ENCODE measurements around the gene C16orf89.
A peak's percentile ranks its signal among the peaks of the same experiment; 100 is the strongest.
"Not testable (repeated sequence)": the region's sequence is repeated elsewhere in the genome, so short reads cannot be mapped to it uniquely, and the experiment has no call there.

C16orf89 gene, protein sequence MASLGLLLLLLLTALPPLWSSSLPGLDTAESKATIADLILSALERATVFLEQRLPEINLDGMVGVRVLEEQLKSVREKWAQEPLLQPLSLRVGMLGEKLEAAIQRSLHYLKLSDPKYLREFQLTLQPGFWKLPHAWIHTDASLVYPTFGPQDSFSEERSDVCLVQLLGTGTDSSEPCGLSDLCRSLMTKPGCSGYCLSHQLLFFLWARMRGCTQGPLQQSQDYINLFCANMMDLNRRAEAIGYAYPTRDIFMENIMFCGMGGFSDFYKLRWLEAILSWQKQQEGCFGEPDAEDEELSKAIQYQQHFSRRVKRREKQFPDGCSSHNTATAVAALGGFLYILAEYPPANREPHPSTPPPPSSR

DNA sequence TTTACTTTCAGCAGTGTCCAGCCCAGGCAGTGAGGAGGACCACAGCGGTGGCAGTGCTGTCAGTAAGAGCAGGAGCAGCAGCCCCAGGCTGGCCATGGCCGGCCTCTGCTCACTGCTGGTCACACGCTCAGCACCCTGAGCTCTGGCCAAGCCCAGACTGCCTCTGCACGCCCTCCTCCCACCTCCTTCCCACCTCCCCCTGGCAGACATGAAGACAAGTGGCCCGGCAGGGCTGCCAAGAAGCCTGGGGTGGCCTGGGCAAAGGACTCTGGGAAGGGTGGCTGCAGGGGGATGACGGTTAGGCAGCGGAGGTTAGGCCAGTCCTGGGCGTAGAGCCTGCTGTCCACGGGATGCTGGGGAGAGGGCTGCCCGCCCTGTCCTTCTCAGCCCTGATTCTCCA is at the start of gene C16orf89:
C16orf89 (minus strand) TSS at position 144 of the 400 bp plus-strand sequence; CDS start at position 96, 48 bp downstream.
- no peak for DNase-seq

DNA sequence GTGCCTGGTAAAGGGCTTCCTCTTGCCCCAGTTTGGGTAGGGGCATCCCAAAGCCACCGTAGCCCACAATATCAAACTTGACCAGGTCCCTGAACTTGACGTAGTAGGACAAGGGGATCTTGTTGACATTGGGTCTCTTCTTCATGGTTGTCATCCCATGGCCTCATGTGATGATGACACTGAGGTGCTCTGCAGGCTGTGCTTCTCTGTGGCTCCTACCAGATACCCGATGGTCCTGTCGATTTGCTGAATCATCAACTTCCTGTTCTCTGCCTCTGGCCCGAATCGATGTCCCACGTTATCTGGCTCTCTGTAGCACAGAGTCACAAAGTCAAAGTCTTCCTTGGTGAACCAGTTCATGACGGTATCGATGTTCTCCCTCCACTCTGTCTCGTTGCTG is 45.2 kb upstream of the C16orf89 start:
- not testable (repeated sequence) for DNase-seq

DNA sequence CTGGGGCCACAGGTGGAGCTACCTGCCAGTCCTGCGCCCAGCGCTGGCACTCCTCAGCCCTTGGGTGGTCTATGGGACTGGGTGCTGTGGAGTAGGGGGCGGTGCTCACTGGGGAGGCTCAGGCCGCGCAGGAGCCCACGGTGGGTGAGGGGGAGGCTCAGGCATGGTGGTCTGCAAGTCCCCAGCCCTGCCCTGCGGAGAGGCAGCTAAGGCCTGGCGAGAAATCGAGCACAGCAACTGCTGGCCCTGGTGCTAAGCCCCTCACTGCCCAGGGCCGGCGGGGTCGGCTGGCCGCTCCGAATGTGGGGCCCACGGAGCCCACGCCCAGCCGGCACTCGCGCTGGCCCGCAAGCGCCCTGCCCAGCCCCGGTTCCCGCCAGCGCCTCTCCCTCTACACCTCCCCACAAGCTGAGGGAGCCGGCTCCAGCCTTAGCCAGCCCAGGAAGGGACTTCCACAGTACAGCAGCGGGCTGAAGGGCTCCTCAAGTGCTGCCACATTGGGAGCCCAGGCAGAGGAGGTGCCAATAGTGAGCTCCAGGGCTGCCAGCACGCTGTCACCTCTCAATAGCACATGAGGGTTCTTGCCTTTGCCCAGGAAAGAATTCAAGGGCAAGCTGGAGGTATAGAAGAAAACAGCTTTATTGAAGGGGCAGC is 42.9 kb upstream of the C16orf89 start:
- DNase-seq = no peak

DNA sequence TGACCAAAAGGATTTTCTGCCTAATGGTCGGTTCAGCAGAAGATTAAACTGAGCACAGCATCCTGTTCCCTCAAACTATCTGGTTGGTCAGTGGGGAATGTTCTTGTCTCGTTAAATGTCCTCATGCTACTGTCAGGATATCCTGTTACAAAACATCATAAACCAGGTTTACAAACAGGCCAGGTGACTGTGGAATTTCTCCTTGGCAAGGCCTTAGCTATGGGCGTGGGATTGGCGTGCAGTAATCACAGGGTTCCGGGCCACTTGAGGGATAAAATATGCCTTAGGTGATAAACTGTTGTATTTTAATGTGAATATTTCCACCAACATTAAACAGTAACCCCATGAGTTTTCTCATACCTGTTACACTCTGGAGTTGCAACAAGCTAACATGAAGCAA is 39.3 kb upstream of the C16orf89 start:
- not testable (repeated sequence) for DNase-seq

DNA sequence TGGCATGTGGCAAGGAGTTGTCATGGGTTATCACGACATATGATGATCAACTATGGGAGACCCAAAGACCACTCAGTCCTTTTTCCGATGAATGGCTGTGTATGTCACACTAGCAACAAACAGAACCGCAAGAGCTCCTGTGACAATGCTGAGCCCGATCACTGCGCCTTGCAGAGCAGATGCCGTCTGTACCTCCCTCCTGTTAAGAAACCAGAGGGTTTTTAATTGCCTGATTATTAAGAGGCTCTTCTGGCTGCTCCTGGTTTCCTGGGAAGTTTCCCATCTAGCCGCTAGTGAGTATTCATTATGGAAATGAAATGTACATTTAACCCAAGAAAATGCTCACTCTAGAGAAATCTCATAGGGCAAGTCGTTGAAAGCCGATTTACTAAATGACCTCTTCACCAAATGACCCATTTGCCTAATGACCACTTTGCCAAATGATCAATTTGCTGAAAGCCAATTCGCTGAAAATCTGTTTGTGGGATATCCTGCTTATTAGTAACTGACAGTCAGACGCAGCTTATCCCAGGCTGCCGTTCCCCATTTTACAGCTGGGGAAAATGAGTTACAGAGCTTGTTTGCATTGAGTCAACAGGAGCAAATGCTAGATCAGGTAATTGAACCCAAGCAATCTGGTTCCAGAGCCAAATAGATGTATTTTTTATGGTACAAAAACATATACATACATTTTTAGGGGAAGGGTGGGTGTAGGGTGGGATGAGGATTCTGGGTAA is 37.7 kb upstream of the C16orf89 start:
- not testable (repeated sequence) for DNase-seq

DNA sequence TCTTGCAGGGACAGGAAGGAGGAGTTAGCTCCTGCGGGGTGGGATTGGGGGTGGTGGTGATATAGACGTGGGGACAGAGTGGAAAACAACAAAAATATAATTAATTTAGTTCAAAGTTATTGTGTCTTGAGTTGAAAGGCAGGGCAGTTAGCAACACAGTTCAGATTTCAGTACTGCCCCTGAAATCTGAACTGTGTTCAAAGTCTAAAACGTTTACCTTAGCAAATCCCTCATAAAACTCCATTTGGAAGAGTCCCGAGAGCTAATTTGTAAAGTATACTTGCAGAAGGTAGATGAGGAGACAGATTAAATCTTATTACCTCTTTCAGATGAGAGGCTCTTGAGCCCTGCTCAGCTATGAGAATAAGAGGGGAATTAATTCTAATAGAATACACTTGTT is 33.4 kb upstream of the C16orf89 start:
- not testable (repeated sequence) for DNase-seq

DNA sequence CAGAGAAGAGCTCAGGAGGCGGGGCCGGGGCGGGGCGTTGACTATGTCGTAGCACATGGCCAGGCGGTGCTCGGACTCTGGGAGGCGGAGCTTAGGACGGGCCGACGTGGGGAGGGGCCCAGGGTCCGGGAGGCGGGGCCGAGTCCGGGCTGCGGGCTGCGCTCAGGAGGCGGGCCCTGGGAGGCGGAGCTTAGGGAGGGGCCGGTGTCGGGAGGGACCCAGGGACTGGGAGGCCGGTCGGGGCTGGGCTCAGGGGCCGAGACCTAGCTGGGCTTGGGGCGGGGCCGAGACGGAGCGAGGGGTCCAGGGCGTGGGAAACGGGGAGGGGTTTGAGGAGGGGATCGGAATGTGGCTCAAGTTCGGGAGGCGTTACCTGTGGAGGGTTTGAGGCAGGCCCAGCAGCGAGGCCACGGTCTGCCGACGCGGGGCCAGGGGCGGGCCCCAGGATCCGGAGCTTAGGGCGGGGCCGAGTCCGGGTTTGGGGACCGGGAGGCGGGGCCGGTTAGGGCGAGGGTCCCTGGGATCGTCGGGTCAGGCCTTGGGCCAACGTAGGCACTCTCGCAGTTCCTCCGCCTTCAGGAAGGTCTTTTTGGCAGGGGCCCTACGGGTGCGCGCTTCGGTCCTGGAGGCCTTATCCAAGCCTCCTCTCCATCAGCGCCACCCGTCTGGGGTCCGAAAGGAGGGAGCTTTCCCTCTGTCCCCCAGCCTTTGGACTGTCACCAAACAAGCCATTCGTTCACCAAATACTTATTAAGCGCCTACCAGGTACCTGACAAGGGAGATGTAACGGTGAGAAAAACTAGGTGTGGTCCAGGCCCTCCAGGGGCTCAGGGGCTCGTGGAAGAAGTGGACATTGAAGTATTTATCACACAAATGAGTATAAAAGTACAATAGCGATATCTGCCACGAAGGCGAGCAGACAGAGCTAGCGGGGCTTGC is 32.7 kb upstream of the C16orf89 start:
- peak; percentile 63 for DNase-seq

DNA sequence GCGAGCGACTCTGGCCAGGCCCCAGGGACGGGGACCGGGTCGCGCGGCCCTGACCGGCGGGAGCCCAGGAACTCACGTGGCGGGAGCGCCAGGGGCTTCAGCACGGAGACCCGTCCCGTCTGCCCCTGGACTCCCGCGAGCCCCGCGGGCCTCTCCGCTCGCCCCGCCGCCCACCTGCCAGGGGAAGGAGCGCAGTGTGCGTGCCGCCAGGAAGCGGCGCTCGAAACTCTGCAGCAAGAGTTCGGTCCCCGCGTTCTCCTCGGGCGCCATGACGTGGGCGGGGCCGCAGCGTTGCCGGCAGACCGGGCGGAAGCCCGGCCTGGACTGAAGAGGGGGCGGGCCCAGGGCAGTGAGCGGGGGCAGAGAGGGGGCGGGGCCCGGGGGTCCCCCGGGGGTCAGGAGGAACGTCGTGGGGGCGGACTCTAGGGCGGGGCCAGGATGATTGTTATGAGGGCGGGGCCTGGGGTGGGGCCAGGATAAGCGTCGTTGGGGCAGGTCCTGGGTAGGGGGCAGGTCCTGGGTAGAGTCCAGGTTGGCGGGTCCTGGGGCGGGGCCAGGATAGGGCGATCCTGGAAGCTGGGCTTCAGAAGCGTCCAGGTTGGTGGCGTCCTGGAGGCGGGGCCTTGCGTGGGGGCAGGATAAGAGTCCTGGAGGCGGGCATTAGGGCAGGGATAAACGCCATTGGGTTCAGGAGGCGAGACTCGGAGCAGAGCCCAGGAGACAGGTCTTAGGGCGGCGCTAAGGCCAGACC is 31.9 kb upstream of the C16orf89 start, which contains the start of gene EEF2KMT:
EEF2KMT (minus strand) TSS at position 326 of the 751 bp plus-strand sequence; CDS start at position 270, 56 bp downstream.
- DNase-seq = peak; percentile 98

DNA sequence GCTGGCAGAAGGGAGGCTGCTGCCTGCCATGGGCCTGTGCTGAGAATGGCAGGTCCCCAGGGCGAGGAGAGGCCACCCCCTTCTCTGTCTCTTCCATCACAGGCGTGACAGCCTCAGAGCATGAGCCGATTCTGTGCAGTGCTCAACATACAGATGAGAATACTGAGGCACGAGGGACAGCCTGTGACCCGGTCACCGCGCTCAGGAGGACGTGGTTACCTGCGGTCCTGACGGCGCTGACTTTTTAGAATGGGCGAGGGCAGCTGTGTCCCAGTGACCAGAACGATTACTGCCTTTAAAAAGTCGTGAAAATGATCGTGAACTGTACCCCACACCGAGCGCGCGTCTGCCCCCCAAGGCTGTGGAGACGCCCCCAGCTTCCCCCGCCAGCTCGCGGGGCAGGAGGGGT is 31.3 kb upstream of the C16orf89 start:
- DNase-seq = peak; percentile 32

DNA sequence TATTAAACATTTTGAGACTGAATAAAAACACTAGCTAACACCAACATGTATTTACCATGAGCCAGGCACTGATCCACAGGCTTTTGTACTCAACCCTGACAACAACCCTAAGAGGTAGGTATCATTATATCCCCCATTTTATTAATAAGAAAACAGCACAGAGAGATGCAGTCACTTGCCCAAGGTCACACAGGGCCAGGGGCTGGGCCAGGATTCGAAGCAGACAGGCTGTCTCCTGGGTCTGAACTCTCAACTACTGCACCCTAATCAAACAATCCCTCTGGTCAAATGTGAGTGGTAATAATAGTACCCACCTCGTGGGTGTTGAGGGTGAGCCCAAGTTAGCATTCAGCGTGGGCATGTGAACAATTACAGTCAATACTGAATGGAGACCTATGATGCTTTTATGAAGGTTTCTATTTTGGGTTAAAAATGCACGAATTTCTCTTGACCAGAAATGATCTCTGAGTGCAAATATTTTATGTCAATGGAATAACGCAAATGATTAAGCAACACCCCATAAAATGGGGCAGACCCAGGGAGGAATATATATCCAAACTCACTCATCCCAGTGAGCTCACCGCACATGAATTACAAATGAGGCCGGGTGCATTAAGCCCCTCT is 30.8 kb upstream of the C16orf89 start:
- not testable (repeated sequence) for DNase-seq

DNA sequence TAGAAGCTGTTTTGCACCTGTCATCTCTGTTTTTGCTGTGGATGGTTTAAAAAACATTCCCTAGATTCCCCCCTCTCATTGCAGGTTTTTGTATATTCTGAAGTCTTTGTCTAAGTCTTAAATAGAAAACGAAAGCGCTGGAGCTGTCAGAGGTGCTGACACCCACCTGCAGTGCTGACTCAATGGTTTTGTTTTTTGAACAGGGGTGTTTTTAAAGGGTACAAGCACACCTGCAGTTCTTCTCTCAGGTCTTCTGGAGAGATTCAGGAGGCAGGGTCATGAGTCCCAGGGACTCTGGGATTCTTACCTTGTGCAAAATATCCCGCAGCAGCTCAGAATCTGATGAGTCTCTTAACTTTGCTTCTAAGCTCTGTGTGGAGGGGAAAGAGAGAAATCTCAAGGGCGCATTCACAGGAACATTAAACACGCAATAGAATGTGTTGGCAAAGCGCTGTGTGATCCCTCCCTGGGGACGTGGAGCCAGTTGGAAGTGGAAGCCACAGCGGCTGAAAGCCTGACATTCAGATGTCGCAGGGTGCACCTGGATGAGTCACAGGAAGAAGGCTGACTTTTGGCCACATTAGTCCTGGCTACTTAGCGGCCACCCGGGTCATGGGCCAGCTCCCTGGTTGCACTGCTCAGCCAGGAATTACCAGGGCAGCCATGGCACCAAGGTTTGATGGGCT is 29.5 kb upstream of the C16orf89 start:
- DNase-seq = not testable (repeated sequence)

DNA sequence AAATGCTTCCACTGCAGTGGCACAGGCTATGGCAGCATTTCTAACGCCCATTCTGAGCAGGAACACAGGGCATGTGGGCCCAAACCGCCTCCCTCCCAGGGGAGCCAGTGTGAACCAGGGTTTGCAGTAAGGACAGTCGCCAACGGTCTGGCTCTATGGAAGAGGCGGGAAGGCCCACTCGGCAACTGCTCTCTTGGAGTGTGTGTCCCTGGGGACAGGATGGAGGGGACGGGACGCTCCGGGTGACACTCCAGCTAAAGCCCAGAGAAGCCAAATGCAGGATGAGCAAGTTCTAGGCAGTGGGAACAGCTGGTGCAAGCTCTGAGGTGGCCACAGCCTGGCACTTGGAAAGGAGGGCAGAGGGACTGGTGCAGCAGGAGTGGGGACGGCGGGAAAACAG is 28.0 kb upstream of the C16orf89 start:
- not testable (repeated sequence) for DNase-seq

DNA sequence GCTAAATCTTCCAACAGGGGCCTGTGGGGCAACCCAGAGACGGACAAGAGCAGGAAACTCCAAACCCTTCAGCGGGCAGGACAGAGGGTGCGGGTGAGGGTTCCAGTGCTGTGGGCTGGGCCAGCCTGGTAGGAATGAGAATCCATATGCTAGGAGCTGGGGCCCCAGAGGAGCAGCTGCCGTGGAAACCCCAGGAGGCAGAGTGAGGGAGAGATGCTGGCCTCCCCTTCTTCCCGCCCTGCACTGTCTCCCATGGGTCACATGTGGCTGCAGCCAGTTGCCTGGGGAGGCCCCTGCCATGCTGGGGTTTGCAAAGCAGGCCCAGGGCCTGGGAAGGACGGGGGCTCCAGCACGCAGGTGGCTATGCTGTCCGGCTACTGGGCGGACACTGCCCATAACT is 27.3 kb upstream of the C16orf89 start:
- DNase-seq = not testable (repeated sequence)

DNA sequence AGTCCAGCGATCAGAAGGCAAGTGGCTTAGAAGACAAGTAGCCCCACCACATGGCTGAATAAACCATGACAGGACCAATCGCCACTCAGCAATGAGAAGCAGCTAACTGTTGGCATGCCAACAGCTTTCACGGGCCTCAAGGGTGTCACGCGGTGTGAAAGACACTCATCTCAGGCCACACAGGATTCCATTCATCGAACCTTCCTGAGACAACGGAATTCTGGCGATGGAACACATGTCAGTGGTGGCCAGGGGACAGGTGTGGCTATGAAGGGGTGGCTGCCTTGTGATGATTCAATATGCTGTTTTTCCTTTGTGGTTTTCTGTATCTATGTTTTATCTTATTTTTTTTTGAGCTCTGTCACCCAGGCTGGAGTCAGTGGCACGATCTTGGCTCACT is 24.8 kb upstream of the C16orf89 start:
- not testable (repeated sequence) for DNase-seq

DNA sequence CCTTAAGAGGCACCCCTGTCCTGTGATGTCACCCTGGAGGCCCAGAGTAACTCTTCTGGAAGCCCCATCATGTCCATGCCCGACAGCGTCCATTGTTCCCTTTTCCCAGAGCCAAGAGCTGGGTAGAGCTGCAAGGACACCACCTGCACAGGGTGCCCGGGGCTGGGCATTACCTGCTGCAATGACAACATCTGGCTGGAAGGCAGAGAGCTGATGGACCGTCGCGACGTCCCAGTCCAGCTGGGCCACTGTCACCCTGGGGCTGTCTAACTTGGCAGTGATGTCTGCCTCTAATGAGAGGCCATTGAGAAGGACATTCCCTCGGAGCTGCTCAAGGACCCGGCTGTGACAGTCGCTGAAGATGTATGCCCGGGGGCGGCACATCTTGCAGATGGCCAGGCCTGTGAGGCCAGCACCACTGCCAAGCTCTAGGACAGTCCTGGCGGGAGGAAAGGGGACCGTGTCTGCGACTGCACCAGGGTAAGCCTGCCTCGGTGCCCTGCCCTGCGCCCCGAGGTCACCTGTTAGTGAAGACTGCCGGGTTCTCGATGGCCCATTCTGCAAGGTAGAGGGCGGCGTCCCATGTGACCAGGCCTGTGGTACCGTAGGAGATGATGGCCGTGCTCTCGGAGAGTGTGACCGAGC is 24.3 kb upstream of the C16orf89 start:
- not testable (repeated sequence) for DNase-seq

DNA sequence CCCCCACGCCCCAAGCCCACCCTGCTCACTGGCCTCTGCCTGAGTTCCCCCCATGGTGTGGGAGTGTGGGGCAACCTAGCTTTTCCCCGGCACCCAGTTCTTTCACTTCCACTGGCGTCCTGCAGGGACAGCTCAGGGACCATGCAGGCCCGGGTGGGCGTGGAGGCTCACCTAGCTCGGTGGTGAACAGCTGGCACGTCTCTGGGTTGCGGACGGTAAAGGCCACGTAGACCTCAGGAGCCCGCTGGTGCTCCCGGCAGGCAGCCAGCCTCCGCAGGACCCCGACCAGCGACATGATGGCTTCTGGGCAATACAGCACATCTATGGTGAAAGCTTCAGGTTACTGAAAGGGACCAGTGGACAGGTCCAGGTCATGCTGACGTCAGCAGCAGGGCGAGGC is 23.2 kb upstream of the C16orf89 start:
- DNase-seq = not testable (repeated sequence)

DNA sequence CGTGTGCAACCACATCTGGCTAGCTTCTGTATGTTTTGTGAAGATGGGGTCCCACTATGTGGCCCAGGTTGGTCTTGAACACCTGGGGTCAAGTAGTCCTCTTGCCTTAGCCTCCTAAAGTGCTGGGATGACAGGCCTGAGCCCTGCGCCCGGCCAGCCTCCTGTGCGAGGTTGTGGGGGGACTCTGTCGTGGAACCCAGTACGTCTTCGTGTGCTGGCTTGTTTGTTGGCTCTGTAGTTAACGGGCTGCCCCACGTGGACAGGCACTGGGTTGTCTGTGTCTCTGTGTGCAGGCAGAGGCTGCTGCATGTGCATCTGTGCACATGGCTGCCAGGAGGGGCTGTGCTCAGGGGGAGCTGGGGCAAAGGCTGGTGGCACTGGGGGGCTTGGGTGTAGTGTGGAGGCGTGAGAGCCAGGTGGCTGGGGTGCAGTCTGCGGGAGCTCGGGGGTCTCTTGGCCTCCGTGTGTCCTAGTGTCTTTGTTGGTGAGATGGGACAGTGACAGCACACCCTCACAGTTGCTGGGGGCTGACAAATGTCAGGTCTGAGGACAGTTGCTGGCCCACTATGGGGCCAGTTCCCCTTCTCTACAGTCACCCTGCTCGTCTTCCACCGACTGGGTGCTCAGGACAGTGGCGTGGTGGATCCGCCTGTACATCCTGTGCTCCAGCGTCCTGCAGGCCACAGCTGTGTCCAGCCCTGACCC is 22.5 kb upstream of the C16orf89 start:
- not testable (repeated sequence) for DNase-seq

DNA sequence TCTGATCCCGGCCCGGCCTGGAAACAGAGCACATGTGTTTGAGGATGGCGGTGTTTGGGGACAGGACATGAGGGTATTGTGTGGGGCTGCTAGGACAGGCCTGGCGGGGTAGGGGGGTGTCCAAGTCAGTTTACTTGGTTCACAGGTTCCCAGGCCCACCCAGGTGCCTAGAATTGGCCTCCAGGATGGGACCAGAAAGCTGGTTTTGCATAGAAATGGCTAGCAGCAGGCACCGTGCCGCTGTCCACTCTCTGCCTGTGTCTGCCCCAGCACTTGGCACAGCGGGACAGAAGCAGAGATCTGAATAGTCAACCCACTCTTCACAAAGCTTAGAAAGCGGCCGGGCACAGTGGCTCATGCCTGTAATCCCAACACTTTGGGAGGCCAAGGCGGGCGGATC is 20.0 kb upstream of the C16orf89 start:
- DNase-seq = not testable (repeated sequence)

DNA sequence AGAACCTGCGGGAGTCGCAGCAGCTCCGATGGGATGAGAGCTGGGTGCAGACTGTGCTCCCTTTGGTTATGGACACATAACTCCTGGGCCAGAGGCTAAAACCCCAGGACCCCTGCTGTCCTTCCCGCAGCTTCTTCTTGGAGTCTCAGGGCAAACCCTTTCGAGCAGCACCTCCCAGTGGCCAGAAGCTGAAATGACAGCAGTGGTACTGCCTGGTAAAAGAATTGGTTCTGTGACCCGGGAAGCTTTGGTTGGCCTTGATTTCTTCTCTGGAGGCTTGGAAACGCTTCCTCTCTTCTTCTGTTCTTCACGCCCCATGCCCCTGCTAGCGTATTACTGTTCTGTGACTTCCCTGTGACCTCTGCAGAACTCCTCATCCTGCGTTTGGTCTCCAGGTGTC is 19.0 kb upstream of the C16orf89 start:
- DNase-seq = peak; percentile 62
